ENCODE data around the gene OR12D3.

OR12D3 gene, protein sequence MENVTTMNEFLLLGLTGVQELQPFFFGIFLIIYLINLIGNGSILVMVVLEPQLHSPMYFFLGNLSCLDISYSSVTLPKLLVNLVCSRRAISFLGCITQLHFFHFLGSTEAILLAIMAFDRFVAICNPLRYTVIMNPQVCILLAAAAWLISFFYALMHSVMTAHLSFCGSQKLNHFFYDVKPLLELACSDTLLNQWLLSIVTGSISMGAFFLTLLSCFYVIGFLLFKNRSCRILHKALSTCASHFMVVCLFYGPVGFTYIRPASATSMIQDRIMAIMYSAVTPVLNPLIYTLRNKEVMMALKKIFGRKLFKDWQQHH
- total RNA-seq, result 0 reads per million in 3 donors

DNA sequence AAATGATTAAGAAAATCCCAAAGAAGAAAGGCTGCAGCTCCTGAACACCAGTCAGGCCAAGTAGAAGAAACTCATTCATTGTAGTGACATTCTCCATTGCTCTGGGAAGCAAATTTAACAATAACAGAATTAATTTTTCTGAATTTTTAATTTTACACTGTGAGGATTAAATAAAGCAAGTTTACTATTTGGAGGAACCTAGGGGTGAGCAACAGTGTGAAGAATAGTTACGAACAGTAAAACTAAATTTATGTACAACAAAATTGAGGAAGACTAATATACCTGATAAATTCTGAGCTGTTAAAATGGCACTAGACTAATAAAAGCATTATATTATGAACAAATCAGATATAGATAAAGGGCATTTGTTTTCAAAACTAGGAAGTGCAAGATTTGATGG, at the start of gene OR12D3:
Gene OR12D3 (minus strand): TSS at position 101 of the 400 bp plus-strand sequence. CDS start 4 bp downstream, at position 97.
- no peaks in the 10 kb centered on the region for H3K36me3 ChIP-seq (ENCODE audit: control insufficient read depth, insufficient read depth, low read length)
- no peaks in the 10 kb centered on the region for H3K9me3 ChIP-seq (ENCODE audit: control insufficient read depth, low read length)
- DNase-seq, result no peak

DNA sequence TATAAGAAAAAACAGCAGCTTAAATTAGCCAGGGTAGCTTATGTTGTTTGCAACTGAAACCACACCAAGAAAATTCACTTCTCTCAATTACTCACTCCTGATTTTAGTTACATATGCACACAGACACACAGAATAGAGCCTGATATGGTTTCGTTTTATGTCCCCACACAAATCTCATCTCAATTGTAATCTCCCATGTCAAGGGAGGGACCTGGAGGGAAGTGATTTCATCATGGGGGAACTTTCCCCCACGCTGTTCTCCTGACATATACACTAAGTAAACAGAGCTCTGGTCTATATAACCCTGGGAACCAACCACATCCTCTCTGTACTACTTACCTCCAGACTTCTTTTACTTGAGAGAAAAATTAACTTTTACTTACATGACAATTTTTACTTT, 49.5 kb upstream of the OR12D3 start:
- Histone ChIP-seq H3K27me3 (replicated peaks; ENCODE audit: control insufficient read depth, insufficient read depth, low read length, poor library complexity, severe bottlenecking) (no peaks in the 10 kb centered on the region), H3K9me3 (ENCODE audit: control insufficient read depth, low read length) (no peaks in the 10 kb centered on the region), H3K36me3 (ENCODE audit: control insufficient read depth, insufficient read depth, low read length) (no peaks in the 10 kb centered on the region), H3K4me1 (ENCODE audit: control insufficient read depth, insufficient read depth, low read length, poor library complexity, severe bottlenecking) (no peaks in the 10 kb centered on the region), H3K27ac (ENCODE audit: insufficient read depth, low read length, poor library complexity, severe bottlenecking) (no peak overlapping the region), H3K4me3 (ENCODE audit: insufficient read depth, low read depth, low read length, poor library complexity, severe bottlenecking) (no peak overlapping the region)
- DNase-seq, result no peak

More for the DNA sequence above, at the start of gene OR12D3:
- H3K4me1 ChIP-seq (ENCODE audit: control insufficient read depth, insufficient read depth, low read length, poor library complexity, severe bottlenecking), result no peaks in the 10 kb centered on the region
- no peaks in the 10 kb centered on the region for H3K27me3 ChIP-seq (replicated peaks; ENCODE audit: control insufficient read depth, insufficient read depth, low read length, poor library complexity, severe bottlenecking)
- H3K4me3 ChIP-seq (ENCODE audit: insufficient read depth, low read depth, low read length, poor library complexity, severe bottlenecking), result no peak within 1 kb of the TSS
- no peak within 1 kb of the TSS for H3K27ac ChIP-seq (ENCODE audit: insufficient read depth, low read length, poor library complexity, severe bottlenecking)

DNA sequence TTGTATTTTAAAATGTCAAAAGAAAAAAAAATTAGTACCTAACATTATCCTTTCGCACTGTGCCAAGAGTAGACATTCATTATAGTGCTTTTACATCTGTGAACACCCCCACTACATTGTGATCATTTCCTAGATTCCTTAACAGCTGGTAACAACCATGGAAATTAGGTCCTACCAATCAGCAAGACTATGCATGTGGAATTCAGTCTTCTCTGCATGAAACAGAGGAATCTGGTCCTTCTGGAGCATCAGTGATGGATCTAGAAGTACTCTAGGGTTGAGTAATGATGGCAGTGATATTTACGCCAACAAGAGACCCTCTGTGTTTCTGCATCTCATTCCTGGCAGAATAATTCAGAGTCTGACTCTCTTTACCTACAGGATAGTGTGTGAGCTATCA, 49.1 kb upstream of the OR12D3 start:
- DNase-seq, result no peak
- no peaks in the 10 kb centered on the region for H3K9me3 ChIP-seq (ENCODE audit: control insufficient read depth, low read length)
- H3K27me3 ChIP-seq (replicated peaks; ENCODE audit: control insufficient read depth, insufficient read depth, low read length, poor library complexity, severe bottlenecking), result no peaks in the 10 kb centered on the region
- H3K36me3 ChIP-seq (ENCODE audit: control insufficient read depth, insufficient read depth, low read length), result no peaks in the 10 kb centered on the region
- no peak overlapping the region for H3K27ac ChIP-seq (ENCODE audit: insufficient read depth, low read length, poor library complexity, severe bottlenecking)
- no peak overlapping the region for H3K4me3 ChIP-seq (ENCODE audit: insufficient read depth, low read depth, low read length, poor library complexity, severe bottlenecking)
- H3K4me1 ChIP-seq (ENCODE audit: control insufficient read depth, insufficient read depth, low read length, poor library complexity, severe bottlenecking), result no peaks in the 10 kb centered on the region

DNA sequence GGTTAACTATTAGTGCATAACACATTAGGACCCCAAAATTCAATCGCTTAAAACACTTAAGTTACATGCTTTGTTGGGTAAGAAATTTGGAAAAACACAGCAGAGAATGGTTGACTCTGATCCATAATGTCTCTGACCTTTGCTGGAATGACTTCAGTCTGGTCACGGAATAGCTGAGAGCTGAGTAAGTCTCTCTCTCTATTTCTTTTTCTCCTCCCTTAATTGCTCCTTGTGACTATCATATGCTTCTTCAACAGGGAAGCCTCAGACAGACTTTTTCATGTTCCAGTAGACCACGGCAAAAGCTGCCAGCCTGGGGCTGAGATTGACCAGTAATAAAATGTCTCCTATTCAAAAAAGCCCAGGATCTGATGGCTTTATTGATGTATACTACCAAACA, 44.4 kb upstream of the OR12D3 start:
- no peaks in the 10 kb centered on the region for H3K4me1 ChIP-seq (ENCODE audit: control insufficient read depth, insufficient read depth, low read length, poor library complexity, severe bottlenecking)
- no peak overlapping the region for H3K27ac ChIP-seq (ENCODE audit: insufficient read depth, low read length, poor library complexity, severe bottlenecking)
- no peaks in the 10 kb centered on the region for H3K9me3 ChIP-seq (ENCODE audit: control insufficient read depth, low read length)
- DNase-seq, result no peak
- no peak overlapping the region for H3K4me3 ChIP-seq (ENCODE audit: insufficient read depth, low read depth, low read length, poor library complexity, severe bottlenecking)
- H3K36me3 ChIP-seq (ENCODE audit: control insufficient read depth, insufficient read depth, low read length), result no peaks in the 10 kb centered on the region
- H3K27me3 ChIP-seq (replicated peaks; ENCODE audit: control insufficient read depth, insufficient read depth, low read length, poor library complexity, severe bottlenecking), result peaks cover 3% of the 10 kb centered on the region

DNA sequence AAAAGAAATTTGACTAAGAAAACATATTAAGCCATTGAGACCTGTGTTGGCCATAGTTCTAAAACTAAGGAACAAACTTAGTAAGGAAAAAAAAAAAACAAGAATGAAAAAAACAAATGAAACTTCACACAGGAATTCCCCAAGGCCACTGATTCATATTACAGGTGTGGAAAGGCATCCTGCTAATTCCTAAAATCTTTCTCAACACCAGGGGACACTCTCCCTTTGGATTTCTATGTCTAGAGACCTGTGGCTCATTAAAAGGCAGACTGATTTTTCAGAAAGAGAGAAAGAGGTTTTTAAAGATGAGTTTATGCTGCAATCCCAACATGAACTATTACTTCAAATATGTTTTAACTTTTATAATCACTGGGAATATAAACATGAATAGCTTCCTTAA, 39.5 kb upstream of the OR12D3 start, which contains the start of gene OR12D1:
Gene OR12D1 (plus strand): TSS at position 341 of the 400 bp plus-strand sequence.
- peaks cover 3% of the 10 kb centered on the region for H3K27me3 ChIP-seq (replicated peaks; ENCODE audit: control insufficient read depth, insufficient read depth, low read length, poor library complexity, severe bottlenecking)
- no peaks in the 10 kb centered on the region for H3K9me3 ChIP-seq (ENCODE audit: control insufficient read depth, low read length)
- DNase-seq, result no peak
- no peak within 1 kb of the TSS for H3K27ac ChIP-seq (ENCODE audit: insufficient read depth, low read length, poor library complexity, severe bottlenecking)
- no peaks in the 10 kb centered on the region for H3K36me3 ChIP-seq (ENCODE audit: control insufficient read depth, insufficient read depth, low read length)
- no peak within 1 kb of the TSS for H3K4me3 ChIP-seq (ENCODE audit: insufficient read depth, low read depth, low read length, poor library complexity, severe bottlenecking)
- no peaks in the 10 kb centered on the region for H3K4me1 ChIP-seq (ENCODE audit: control insufficient read depth, insufficient read depth, low read length, poor library complexity, severe bottlenecking)

DNA sequence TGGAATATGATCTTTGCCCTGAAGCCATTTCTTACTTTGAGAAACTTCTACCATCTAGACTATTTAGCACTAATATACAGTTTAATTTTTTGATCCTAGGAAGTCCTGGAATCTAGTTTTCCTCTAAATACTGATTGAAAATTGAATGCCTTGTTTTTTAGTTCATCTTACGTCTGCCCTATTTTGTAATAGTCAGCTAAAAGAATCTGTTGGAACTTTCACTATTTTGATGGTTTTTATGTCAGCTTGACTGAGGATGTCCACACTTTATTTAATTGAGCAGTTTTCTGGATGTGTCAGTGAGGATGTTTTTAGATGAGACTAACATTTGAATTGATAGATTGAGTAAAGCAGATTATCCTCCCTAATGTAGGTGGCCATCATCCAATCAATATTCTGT, 28.7 kb upstream of the OR12D3 start:
- no peak overlapping the region for H3K4me3 ChIP-seq (ENCODE audit: insufficient read depth, low read depth, low read length, poor library complexity, severe bottlenecking)
- DNase-seq, result no peak
- peaks cover under 1% of the 10 kb centered on the region for H3K27me3 ChIP-seq (replicated peaks; ENCODE audit: control insufficient read depth, insufficient read depth, low read length, poor library complexity, severe bottlenecking)
- H3K4me1 ChIP-seq (ENCODE audit: control insufficient read depth, insufficient read depth, low read length, poor library complexity, severe bottlenecking), result no peaks in the 10 kb centered on the region
- H3K27ac ChIP-seq (ENCODE audit: insufficient read depth, low read length, poor library complexity, severe bottlenecking), result no peak overlapping the region
- H3K9me3 ChIP-seq (ENCODE audit: control insufficient read depth, low read length), result no peaks in the 10 kb centered on the region
- H3K36me3 ChIP-seq (ENCODE audit: control insufficient read depth, insufficient read depth, low read length), result no peaks in the 10 kb centered on the region

DNA sequence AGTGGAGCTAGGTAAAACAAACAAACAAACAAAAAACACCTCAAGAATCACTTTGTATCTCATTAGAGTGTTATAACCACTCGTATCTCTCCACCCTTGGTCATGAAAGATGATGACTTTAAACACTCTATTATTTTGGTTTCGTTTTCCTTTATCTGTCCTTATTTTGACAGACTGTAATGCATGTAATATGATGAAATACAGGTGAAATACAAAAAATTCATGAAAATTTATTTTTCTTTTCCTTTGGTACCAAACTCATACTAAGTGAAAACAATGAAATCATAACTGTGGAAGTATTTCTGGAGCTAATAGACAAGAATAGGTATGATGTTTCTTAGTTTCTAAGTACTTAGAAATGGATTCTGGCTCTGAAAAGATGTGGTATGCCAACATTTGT, 24.4 kb upstream of the OR12D3 start:
- Histone ChIP-seq H3K4me1 (ENCODE audit: control insufficient read depth, insufficient read depth, low read length, poor library complexity, severe bottlenecking) (no peaks in the 10 kb centered on the region), H3K4me3 (ENCODE audit: insufficient read depth, low read depth, low read length, poor library complexity, severe bottlenecking) (no peak overlapping the region), H3K36me3 (ENCODE audit: control insufficient read depth, insufficient read depth, low read length) (no peaks in the 10 kb centered on the region), H3K27ac (ENCODE audit: insufficient read depth, low read length, poor library complexity, severe bottlenecking) (no peak overlapping the region), H3K27me3 (replicated peaks; ENCODE audit: control insufficient read depth, insufficient read depth, low read length, poor library complexity, severe bottlenecking) (peaks cover 2% of the 10 kb centered on the region), H3K9me3 (ENCODE audit: control insufficient read depth, low read length) (no peaks in the 10 kb centered on the region)
- DNase-seq, result no peak

DNA sequence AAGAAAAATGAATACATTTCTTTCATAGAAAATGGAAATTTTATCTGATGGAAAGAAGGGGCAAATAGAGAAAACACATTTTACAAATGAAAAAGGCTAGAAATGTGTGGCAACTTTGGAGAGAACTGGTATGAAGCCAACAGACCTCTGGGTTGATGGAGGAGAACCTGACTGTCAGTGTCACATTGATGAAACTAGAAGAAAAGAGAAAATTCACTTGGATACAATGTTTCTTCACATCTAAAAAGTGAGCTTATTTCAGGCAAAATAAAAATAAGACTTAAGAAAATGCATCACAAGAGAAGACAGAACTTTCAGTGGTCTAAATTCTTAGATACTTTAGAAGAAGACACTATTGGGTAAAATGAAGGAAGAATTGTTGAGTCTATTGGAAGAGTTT, 20.2 kb upstream of the OR12D3 start, which contains the start of gene OR12D2:
Gene OR12D2 (plus strand): TSS at position 301 of the 400 bp plus-strand sequence. CDS start 1,069 bp downstream, outside the sequence.
- Histone ChIP-seq H3K4me3 (ENCODE audit: insufficient read depth, low read depth, low read length, poor library complexity, severe bottlenecking) (no peak within 1 kb of the TSS), H3K4me1 (ENCODE audit: control insufficient read depth, insufficient read depth, low read length, poor library complexity, severe bottlenecking) (no peaks in the 10 kb centered on the region), H3K9me3 (ENCODE audit: control insufficient read depth, low read length) (no peaks in the 10 kb centered on the region), H3K36me3 (ENCODE audit: control insufficient read depth, insufficient read depth, low read length) (no peaks in the 10 kb centered on the region), H3K27me3 (replicated peaks; ENCODE audit: control insufficient read depth, insufficient read depth, low read length, poor library complexity, severe bottlenecking) (peaks cover 2% of the 10 kb centered on the region), H3K27ac (ENCODE audit: insufficient read depth, low read length, poor library complexity, severe bottlenecking) (no peak within 1 kb of the TSS)
- no peak for DNase-seq

DNA sequence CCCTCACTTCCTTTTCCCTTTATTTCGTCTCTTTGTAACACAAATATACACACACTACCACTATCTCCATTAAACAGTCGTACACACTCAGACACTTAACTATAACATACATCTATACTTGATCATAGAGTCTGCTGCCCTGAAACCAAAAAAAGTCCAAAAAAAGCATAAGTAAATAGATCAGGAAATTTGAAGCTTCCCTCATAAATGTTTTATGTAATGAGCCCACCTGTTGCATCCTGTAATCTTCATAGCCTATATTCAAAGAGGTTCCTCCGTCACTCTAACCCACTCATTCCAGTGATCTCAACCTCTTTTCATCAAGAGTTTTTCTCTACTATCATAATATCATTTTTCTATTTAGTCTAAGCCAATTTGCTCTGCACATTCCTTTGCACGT, 13.4 kb upstream of the OR12D3 start:
- Histone ChIP-seq H3K4me3 (ENCODE audit: insufficient read depth, low read depth, low read length, poor library complexity, severe bottlenecking) (no peak overlapping the region), H3K27me3 (replicated peaks; ENCODE audit: control insufficient read depth, insufficient read depth, low read length, poor library complexity, severe bottlenecking) (no peaks in the 10 kb centered on the region), H3K27ac (ENCODE audit: insufficient read depth, low read length, poor library complexity, severe bottlenecking) (no peak overlapping the region), H3K36me3 (ENCODE audit: control insufficient read depth, insufficient read depth, low read length) (no peaks in the 10 kb centered on the region), H3K9me3 (ENCODE audit: control insufficient read depth, low read length) (no peaks in the 10 kb centered on the region), H3K4me1 (ENCODE audit: control insufficient read depth, insufficient read depth, low read length, poor library complexity, severe bottlenecking) (no peaks in the 10 kb centered on the region)
- DNase-seq, result no peak

DNA sequence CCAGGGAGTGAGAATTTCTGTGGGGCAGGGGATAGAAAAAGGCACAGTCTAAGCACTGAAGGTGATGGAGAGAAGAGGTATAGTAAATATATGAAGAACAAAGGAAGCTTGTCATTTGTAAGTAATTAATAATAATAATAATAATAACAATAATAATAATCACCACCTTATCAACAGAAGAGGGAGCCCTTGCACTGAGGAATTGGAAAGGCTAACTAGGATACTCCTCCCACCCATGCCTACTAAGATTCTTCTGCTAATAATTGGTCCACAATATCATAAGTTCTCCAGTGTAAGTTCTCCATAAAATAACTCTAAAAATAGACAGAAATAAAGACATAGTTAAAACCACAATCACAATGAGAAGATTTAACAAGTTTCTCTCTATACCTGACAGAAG, 912 bp upstream of the OR12D3 start:
- Histone ChIP-seq H3K27me3 (replicated peaks; ENCODE audit: control insufficient read depth, insufficient read depth, low read length, poor library complexity, severe bottlenecking) (no peaks in the 10 kb centered on the region), H3K27ac (ENCODE audit: insufficient read depth, low read length, poor library complexity, severe bottlenecking) (no peak overlapping the region), H3K9me3 (ENCODE audit: control insufficient read depth, low read length) (no peaks in the 10 kb centered on the region), H3K36me3 (ENCODE audit: control insufficient read depth, insufficient read depth, low read length) (no peaks in the 10 kb centered on the region), H3K4me3 (ENCODE audit: insufficient read depth, low read depth, low read length, poor library complexity, severe bottlenecking) (no peak overlapping the region), H3K4me1 (ENCODE audit: control insufficient read depth, insufficient read depth, low read length, poor library complexity, severe bottlenecking) (no peaks in the 10 kb centered on the region)
- DNase-seq, result no peak
